MCF 10A (cell line): ENCODE results near the gene SEMA3E. TPM values are rescaled to one million over a fixed set of nuclear protein-coding genes. Genes with fewer than 3 reads are reported as not detected.
A peak's percentile ranks its signal among the peaks of the same experiment; 100 is the strongest.

Source experiments
- BruUV-seq: library from RNA; stranded (reverse); fragments of 400-500 nt; replicated peaks from 2 replicates; lab custom pipeline; 2021; lab: Mats Ljungman, UMichigan
- CTCF ChIA-PET: fragments of 300-600 bp; sonication (Branson Sonifier 250); formaldehyde crosslinking; extraction: SDS; loops from one replicate; lab custom pipeline; 2021; ENCODE audit warnings: antibody characterized with exemption, inconsistent platforms; lab: Yijun Ruan, JAX
- POLR2A ChIA-PET: fragments of 300-600, 350-650 bp; sonication (Branson Sonifier 250); formaldehyde crosslinking; extraction: SDS; loops from one replicate; lab custom pipeline; 2020; ENCODE audit warnings: antibody characterized with exemption, inconsistent platforms; lab: Yijun Ruan, JAX
- DNase-seq: peaks from one replicate; pipeline ENCODE4 v3.0.0-alpha.2; 2018; ENCODE audit not compliant: unreplicated experiment
- H3K27ac Mint-ChIP-seq: one replicate; pipeline ENCODE4 v1.8.0; 2022; ENCODE audit warnings: mild to moderate bottlenecking, low read depth, mixed read lengths; ENCODE audit not compliant: unreplicated experiment
- H3K27me3 Mint-ChIP-seq: one replicate; pipeline ENCODE4 v1.8.0; 2022; ENCODE audit warnings: mixed read lengths; ENCODE audit not compliant: insufficient read depth, unreplicated experiment
- H3K36me3 Mint-ChIP-seq: one replicate; pipeline ENCODE4 v1.8.0; 2022; ENCODE audit warnings: mild to moderate bottlenecking, moderate library complexity, mixed read lengths; ENCODE audit not compliant: insufficient read depth, unreplicated experiment
- H3K4me1 Mint-ChIP-seq: one replicate; pipeline ENCODE4 v1.8.0; 2022; ENCODE audit warnings: mixed read lengths; ENCODE audit not compliant: insufficient read depth, unreplicated experiment
- H3K4me3 Mint-ChIP-seq: one replicate; pipeline ENCODE4 v1.8.0; 2022; ENCODE audit warnings: mild to moderate bottlenecking, moderate library complexity, mixed read lengths; ENCODE audit not compliant: unreplicated experiment
- H3K9me3 Mint-ChIP-seq: one replicate; pipeline ENCODE4 v1.8.0; 2022; ENCODE audit warnings: mixed read lengths; ENCODE audit not compliant: unreplicated experiment
- intact Hi-C: fragments of 100-400 bp; cut with micrococcal nuclease; formaldehyde crosslinking; loops from 2 replicates; pipeline ENCODE4 v1.14.1; 2022
- total RNA-seq: library from RNA; stranded (reverse); gene quantifications from 2 replicates; pipeline ENCODE4 v1.2.3, GENCODE V29; 2022
- TF ChIP-seq, protein P1 (sequence below): fragments of 200-600 bp; IDR thresholded peaks from one replicate; pipeline ENCODE4 v1.8.0; 2022; ENCODE audit warnings: antibody characterized with exemption, mild to moderate bottlenecking; ENCODE audit not compliant: unreplicated experiment

Gene SEMA3E
- total RNA-seq, 1 experiment from 2014 or later = 0.51 TPM

DNA sequence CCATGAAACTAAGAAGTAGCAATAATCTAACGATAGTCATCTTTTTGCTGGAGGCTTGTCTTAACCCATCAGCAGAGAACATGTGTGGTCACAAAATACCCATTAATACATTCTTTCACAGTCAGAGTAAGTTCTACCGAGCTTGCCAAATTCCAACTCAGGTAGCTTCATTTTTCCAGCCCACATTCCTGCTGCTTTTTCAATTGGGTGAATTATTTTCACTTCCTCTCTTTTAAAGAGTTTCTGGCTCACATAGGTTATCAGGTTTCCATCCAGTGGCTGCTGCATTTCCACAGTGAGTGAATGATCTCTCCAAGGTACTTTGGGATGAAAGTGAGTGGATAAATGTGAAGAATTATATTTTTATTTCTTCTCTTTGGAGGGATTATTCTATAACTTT is 233.1 kb downstream of the SEMA3E start:
- Mint-ChIP-seq H3K36me3 (no peaks in the 10 kb centered on the region), H3K27me3 (peaks cover 62% of the 10 kb centered on the region), H3K27ac (no peak overlapping the region), H3K9me3 (no peaks in the 10 kb centered on the region), H3K4me3 (no peak overlapping the region), H3K4me1 (peaks cover 4% of the 10 kb centered on the region)
- TF ChIP-seq, protein P1, sequence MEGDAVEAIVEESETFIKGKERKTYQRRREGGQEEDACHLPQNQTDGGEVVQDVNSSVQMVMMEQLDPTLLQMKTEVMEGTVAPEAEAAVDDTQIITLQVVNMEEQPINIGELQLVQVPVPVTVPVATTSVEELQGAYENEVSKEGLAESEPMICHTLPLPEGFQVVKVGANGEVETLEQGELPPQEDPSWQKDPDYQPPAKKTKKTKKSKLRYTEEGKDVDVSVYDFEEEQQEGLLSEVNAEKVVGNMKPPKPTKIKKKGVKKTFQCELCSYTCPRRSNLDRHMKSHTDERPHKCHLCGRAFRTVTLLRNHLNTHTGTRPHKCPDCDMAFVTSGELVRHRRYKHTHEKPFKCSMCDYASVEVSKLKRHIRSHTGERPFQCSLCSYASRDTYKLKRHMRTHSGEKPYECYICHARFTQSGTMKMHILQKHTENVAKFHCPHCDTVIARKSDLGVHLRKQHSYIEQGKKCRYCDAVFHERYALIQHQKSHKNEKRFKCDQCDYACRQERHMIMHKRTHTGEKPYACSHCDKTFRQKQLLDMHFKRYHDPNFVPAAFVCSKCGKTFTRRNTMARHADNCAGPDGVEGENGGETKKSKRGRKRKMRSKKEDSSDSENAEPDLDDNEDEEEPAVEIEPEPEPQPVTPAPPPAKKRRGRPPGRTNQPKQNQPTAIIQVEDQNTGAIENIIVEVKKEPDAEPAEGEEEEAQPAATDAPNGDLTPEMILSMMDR = no peak
- ChIA-PET POLR2A (interaction anchor here (0.7 kb wide), 1 partner anchor 223 kb away, joined by 3 read pairs; no protein-coding TSS in a partner anchor), CTCF (interaction anchor here (1.1 kb wide), 1 partner anchor 240 kb away, joined by 6 read pairs; no protein-coding TSS in a partner anchor)
- intact Hi-C loops = no loop called here
- no TSS peak for BruUV-seq
- DNase-seq = no peak

DNA sequence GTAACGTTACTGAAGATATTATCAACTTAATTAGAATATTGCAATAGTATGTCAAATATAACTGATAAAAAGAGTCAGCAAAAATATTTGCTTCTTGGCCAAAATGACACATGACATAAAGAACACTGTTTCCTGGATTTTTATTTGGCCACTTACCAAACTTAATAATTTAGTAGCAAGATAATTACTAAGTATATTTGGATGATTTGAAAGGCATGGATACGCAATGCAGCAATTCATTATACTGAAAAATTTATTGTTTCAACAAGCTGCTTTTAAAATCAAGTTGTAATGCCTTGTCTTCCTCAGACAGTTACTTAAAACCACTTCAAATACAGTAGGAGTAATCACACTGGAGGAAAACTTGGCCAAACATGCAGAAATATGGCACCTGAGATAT is 234.0 kb downstream of the SEMA3E start:
- Mint-ChIP-seq H3K27ac (no peak overlapping the region), H3K9me3 (no peaks in the 10 kb centered on the region), H3K36me3 (no peaks in the 10 kb centered on the region), H3K27me3 (peaks cover 53% of the 10 kb centered on the region), H3K4me1 (peaks cover 4% of the 10 kb centered on the region), H3K4me3 (no peak overlapping the region)
- ChIA-PET CTCF (interaction anchor here (1.1 kb wide), 2 partner anchors 227 to 241 kb away, joined by 3 to 6 read pairs; no protein-coding TSS in a partner anchor), POLR2A (interaction anchor here (0.5 to 0.7 kb wide), 2 partner anchors 224 to 249 kb away, joined by 3 read pairs; no protein-coding TSS in a partner anchor)
- TF ChIP-seq, protein P1 = no peak
- no TSS peak for BruUV-seq
- intact Hi-C loops = no loop called here
- no peak for DNase-seq

DNA sequence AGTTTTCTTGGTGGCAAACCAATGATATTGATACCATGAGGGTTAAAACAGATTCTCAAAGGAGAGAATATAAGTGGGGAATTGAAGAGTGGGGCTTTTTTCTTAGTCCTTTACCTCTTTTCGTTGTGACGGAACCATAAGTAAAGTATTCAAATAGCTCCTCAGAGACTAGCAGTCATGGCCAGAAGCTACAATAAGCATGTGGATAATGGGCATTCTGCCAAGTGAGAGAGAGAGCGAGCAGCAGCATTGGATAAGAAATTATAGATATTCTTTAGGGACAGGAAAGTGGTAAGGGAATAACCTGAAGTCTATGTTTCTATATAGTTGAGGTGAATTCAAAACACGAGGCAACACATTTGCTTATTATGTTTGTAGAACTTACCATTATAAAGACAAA is 235.1 kb downstream of the SEMA3E start:
- peaks cover 48% of the 10 kb centered on the region for H3K27me3 Mint-ChIP-seq
- no peaks in the 10 kb centered on the region for H3K36me3 Mint-ChIP-seq
- ChIA-PET POLR2A (interaction anchor here (1.0 kb wide), 1 partner anchor 14 kb away, joined by 3 read pairs; no protein-coding TSS in a partner anchor), CTCF (interaction anchor here (1.0 kb wide), 3 partner anchors 35 to 241 kb away, joined by 3 read pairs; no protein-coding TSS in a partner anchor)
- no peaks in the 10 kb centered on the region for H3K9me3 Mint-ChIP-seq
- no peak overlapping the region for H3K4me3 Mint-ChIP-seq
- H3K27ac Mint-ChIP-seq = no peak overlapping the region
- peaks cover 4% of the 10 kb centered on the region for H3K4me1 Mint-ChIP-seq
- DNase-seq = no peak
- BruUV-seq = no TSS peak
- intact Hi-C loops = no loop called here
- TF ChIP-seq, protein P1 = no peak

DNA sequence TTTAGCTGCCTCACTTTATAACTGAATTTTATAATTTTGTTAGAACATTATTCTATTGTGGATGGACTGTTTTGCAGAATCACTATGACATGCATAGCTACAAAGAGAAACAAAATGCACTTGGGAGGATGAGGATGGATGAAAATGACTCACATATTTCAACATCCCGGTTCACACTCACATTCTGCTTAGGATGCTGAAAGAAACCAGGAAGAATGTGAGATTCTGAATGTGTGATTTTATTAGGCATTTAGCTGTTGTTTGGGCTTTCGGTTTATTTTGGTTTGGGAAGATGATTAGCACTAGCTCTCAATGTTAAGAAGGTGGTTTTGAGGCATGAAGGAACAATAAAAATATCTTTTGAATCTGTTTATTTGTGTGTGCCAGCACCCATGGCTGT is 235.5 kb downstream of the SEMA3E start:
- H3K4me3 Mint-ChIP-seq = no peak overlapping the region
- intact Hi-C loops = no loop called here

More for the DNA sequence above, 235.5 kb downstream of the SEMA3E start:
- CTCF ChIA-PET = interaction anchor here (0.6 to 1.0 kb wide), 4 partner anchors 10 to 241 kb away, joined by 3 to 5 read pairs (median 3); no protein-coding TSS in a partner anchor
- no TSS peak for BruUV-seq
- Mint-ChIP-seq H3K9me3 (no peaks in the 10 kb centered on the region), H3K27me3 (peaks cover 48% of the 10 kb centered on the region), H3K27ac (no peak overlapping the region), H3K36me3 (no peaks in the 10 kb centered on the region), H3K4me1 (peaks cover 4% of the 10 kb centered on the region)
- TF ChIP-seq, protein P1 = no peak
- DNase-seq = peak; percentile 8
- POLR2A ChIA-PET = interaction anchor here (1.0 kb wide), 1 partner anchor 15 kb away, joined by 3 read pairs; no protein-coding TSS in a partner anchor
